ENCODE data around the gene CLTCL1.

- no peak for TF ChIP-seq YY1 (IDR thresholded peaks at IDR 0.05; ENCODE audit: insufficient read depth, insufficient read length)
- TF ChIP-seq ZNF274 (IDR thresholded peaks at IDR 0.05; ENCODE audit: low read depth, low read length), result no peak
Measured at GRCh38 chr22:19169947-19170318, 121.6 kb downstream of the CLTCL1 start.
